ENCODE measurements around the gene POLA2.

POLA2 gene

GRCh38 chr11:65341856-65342255 lies 80.1 kb downstream of the POLA2 start:
- DNase-seq: no peak

Data from fibroblast of skin of right biceps (primary cell).